ENCODE data around the gene LIFR.

The LIFR gene

DNA sequence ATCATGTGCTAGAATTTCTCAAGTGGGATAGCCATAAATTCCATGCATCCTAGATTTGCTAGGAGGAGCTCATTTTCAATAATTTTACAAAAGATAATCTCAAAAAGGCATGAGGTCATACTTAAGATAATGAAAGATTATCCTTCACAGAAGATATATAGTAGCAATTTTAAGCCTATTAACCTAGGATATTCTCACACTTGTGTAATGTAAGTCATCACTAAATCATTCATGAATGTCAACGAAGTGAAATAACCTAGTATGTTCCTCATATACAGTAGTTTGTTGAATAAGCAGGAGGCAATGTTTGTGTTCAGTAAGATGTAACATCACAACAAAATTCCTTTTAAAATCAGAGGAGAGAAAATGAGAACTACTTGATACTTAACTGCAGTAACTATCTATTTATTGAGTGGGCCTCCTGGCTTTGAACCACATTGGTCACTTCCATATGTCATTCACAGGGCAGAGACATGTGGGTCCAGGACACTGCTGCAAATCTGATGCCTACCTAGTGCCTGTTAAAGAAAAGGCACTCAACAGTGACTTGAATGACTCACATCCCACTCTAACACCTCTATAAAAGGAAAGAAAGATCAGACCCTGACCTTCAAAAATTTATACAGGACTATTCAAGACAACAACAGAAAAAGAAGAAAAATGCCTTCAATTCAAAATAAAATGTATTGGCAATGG lies 8.2 kb downstream of the LIFR start:
- DNase-seq (ENCODE audit: low read depth in 2 of 3, low spot score in 1 of 3): no peak

DNA sequence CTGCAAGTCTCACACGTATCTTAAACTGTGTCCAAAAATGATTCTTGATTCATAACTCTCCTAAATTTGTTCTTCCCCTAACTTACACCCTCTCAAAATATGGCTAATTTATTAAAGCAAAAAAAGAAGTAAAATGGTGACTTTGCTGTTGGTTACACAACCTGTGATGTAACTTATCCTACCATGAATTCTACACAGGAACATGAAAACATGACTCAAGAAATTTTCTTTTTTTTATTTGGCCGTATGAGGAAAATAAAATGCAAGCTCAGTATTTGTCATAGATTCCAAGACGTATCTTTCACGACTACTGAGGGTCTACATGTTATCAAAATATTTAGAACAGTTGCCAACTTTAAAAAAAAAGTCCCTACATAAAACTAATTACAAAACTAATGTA lies 9.2 kb downstream of the LIFR start:
- no peak for DNase-seq (ENCODE audit: low read depth in 2 of 3, low spot score in 1 of 3)

DNA sequence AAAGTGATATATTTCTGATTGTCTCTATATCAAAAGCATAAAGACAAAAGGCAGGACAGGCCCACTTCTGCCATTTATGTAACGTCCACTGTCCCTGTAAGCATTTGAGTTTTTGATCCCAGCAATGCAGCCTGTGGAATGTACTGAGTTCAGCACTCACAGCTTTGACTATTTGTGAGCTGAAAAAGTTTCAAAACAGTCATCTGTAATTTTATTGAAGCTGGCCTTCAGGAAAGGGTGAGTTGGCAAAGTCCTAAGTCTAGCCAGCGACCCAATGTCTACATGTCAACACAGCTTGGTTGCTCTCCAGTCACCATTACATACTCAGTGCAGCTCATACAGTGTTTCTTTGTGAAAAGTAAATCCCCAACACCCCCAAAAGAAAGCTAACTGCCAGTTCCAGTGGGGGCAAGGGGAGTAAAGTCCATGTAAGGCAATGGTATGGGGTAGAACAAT lies 9.7 kb downstream of the LIFR start:
- no peak for DNase-seq (ENCODE audit: low read depth in 2 of 3, low spot score in 1 of 3)

DNA sequence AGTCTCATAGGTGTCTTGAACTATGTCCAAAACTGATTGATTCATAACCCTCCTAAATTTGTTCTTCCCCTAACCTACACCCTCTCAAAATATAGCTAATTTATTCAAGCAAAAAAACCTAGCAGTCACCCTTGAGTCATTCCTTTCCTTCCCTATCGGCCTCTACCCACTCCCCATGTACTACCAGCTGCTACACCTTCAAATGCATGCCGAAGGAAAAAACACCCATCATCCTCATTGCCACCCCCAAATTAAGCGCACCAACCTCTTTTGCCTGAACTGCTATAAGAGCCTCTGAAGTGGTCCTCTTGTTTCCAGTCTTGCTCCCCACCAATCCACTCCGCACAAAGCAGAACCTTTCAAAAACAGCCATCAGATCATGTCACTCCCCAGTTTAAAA lies 12.6 kb downstream of the LIFR start:
- DNase-seq (ENCODE audit: low read depth in 2 of 3, low spot score in 1 of 3): no peak

DNA sequence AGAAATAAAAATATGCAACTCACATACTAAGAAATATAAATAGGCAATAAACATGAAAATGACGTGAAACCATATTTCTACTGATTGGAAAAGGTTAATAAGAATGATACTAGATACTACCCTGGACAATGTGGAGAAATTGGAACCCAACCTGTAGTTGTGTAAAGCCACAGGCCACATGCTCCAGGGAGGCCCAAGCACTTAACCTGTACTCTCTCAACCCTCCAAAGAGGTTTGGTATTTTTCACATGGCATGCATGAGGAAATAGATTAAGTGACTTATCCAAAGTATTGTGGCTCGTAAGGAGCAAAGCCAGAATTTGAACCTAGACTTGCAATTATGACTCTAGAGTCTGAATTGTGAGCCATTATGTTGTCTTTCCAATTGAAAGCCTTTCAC lies 13.4 kb downstream of the LIFR start:
- no peak for DNase-seq (ENCODE audit: low read depth in 2 of 3, low spot score in 1 of 3)

DNA sequence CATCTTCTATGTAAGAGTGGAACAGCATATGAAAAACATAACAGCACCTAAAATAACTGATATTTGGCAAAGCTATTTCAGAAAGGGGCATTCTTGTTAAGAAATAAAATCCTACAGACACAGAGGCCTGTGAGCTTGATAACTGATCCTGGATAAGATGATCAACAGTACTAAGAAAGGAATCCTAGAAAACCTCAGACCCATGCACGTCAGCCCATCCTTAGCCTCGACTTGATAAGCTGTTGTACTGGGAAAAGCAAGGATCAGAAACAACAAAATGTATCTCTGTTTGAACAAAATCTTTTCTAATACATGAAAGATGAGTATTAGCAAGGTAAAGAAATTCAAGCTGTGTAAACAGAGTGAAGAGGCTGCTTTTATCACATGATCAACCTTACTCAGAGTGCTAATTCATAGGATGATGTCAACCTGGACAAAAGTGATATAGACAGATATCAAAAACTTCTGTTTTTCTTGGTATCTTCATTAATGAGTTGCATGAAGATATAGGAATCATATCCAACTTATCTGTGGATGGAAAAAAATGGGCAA lies 15.2 kb downstream of the LIFR start:
- no peak for DNase-seq (ENCODE audit: low read depth in 2 of 3, low spot score in 1 of 3)

DNA sequence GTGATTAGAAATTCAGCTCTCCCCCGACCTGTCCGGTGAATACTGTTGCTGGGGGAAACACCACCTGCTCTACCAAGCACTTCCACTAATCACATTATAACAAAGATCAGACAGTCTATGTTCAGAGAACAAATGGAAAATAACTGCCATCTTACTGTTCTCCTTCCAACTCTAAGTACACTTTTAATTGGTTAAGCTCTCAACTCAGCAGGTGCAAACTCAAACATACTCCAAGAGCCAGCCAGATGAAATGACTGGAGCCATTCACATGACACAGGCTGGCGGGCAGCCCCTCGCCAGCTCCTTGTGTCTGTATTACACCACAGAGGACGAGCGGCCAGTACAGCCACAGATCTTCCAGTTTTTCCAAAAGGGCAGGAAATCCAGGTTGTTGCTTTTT lies 16.1 kb downstream of the LIFR start:
- DNase-seq (ENCODE audit: low read depth in 2 of 3, low spot score in 1 of 3): no peak

DNA sequence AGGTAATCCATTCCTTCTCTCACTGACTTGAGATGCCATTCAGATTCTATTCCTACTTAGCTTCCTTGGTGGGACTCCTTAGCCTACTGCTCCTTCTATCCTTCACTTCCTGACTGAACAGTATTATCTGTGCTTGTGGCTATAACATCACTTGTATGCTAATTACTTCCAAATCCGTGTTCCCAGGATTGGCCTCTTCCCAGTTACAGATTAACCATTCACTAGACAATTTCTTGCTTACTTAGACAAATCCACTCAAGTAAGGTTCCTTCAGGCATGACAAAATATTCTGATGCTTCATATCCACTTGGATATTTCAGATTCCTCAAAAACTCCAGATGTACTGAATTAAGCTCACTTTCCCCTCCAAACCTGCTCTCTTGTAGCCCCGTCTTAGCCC lies 18.3 kb downstream of the LIFR start:
- no peak for DNase-seq (ENCODE audit: low read depth in 2 of 3, low spot score in 1 of 3)

DNA sequence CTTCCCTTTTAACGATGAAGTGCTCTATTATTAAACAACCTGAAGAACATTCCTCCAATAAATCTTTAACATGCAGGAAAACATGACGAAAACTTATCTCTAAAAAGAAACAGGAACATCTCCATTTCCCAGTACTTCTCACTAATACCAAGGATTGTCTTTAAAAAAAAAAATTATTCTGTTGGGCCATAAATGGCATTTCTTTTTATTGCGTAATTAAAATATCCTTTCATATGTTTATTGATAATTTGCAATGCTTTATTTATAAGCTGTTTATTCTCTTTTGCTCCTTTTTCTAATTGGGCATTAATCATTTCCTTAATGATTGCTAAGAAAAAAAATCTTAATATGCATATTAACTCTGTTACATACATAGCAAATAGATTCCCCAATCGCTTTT lies 18.9 kb downstream of the LIFR start:
- no peak for DNase-seq (ENCODE audit: low read depth in 2 of 3, low spot score in 1 of 3)

DNA sequence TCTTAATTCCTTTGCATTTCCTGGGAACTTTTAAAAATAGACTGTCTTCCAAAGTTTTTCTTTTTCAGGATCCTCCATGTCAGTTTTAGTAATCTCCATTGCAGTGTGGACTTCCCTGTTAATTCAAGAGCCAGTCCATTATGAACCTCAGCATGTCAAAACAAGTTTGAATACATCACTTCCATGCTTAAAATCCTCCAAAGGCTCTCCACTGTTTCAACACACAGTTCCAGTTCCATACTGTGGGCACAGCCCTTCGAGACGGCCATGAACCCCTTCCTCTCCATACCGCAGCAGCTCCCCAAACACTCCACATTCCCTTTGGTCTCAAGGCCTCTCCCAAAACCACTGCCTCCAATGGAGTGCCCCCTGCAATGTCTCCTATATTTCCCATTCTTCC lies 19.5 kb downstream of the LIFR start:
- DNase-seq (ENCODE audit: low read depth in 2 of 3, low spot score in 1 of 3): no peak

DNA sequence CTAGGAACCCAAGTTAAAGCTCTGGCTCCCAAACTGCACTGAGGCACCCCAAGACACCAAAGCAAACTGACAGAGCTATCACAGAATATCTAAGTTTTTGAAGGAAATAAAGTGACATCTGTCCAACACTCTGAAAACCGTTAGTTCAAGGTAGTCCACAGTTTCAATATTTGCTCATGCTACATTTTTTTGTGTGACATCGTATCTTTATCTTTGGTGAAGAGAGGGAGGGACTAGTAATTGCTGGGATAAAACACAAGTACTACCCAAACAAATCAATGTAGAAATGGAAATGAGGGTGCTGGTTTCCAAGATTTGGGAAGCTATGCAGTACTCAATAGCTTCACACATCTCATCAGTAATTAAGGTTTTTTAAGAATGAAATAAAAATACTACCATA lies 20.6 kb downstream of the LIFR start:
- no peak for DNase-seq (ENCODE audit: low read depth in 2 of 3, low spot score in 1 of 3)

DNA sequence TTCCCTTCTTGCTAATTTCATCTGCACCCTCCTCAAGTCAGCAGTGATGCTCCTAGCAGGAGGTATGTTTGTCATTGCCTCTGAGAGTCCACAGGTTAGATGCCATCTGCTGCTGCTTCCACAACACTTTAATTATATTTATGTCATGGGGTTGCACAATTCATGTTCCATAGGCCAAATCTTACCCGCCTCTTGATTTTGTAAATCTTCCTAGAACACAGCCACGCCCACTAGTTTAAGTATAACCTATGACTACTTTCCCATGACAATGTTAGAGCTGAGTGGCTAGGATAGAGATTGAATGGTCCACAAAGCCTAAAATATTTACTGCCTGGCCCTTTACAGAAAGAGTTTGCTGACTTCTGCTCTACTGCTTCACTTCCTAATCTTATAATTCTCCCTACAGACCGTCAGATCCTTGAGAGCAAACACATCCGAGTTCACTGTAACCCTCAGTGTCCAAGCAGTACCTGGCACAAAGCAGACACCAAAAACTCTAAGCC lies 21.1 kb downstream of the LIFR start:
- DNase-seq (ENCODE audit: low read depth in 2 of 3, low spot score in 1 of 3): no peak

DNA sequence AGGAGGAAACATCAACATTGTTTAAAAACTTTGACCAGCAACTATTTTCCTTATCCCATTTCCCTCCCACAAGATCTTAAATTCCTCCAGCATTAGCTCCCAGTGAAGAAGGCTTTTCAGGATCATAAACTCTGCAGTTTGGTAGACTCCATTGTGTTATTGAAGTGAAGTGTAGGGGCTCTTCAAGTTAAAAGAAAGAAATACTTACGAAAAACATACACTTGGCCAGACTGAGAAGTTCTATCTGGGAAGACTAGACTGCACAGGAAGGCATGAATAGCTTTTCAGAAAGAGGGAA lies 22.3 kb downstream of the LIFR start:
- DNase-seq (ENCODE audit: low read depth in 2 of 3, low spot score in 1 of 3): no peak

DNA sequence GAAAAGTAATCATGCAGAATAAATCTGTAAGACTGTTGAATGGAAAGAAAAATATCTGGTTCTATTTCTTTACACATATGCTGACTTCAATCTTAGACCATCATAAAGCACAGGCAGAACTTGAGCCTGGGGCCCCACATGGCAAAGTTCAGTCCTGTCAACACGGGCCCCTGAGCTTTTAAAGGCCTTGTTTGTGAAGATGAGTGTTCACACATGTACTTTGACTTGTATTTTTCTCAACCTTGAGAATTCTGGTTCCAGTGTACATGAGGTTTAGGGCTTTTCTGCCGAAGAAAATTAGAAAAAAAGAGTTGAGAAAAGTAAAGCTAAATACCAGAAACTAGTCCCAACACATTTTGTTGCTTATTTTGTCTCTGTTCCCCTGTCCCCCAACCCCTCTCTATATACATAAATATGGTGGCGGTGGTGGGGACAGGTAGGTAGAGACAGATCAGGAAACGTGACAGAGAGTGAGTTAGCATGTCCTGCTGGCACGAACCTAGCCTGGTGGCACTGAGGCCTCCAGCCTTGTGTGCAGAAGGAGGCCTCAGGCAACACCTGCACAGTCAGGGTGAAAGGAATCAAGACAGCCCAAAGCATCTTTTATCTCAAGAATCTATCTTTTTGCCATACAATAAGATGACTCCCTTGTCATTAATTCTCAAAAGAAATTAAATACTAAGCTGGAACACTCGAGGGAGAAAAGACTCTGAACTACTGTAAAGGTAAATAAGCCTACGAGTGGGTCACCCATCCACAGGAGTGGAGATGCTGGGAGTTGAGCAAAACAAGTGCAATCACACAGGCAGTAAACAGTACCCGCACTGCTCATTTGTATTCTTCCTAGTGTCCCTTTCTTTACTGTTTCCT lies 22.9 kb downstream of the LIFR start:
- no peak for DNase-seq (ENCODE audit: low read depth in 2 of 3, low spot score in 1 of 3)

DNA sequence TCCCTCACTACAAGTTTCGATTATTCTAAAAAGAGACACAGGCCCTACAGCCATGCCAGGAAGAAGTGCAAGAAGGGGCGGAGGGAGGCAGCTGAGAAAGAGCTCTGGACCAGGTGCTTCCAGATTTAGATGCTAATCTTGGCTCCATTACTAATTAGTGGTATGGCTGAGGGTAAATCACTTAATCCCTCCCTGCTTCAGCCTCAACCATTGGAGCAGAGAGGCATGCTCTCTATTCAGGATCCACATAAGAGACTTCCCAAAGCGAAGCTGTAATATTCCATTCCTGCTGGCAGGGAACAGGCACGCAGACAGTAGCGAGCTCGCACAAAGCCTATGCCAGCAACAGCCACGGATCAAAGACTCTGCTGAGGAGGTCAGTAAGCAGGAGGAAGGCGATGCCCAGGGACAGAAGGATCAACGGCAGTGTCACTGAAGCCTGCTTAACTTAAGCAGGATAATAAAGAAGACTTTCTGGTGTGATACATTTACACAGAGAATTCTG lies 24.2 kb downstream of the LIFR start:
- DNase-seq (ENCODE audit: low read depth in 2 of 3, low spot score in 1 of 3): no peak

DNA sequence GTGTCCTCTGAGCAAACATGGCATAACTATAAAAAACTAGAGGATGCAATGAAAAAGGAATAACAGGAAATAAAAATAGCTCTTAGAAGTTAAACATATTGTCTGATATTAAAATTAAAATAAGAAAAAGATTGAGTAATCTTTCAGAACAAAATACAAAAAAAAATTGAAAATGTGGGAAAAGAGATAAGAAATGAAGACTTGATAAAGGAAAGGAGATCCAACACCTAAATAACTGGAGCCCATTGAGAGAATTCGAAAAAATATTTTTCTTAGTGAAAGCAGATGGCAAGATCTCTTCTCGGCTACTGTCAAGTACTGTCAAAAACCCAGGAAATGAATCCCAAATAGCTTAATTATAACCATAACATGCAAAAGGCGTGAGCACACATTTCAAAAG lies 24.9 kb downstream of the LIFR start:
- no peak for DNase-seq (ENCODE audit: low read depth in 2 of 3, low spot score in 1 of 3)

DNA sequence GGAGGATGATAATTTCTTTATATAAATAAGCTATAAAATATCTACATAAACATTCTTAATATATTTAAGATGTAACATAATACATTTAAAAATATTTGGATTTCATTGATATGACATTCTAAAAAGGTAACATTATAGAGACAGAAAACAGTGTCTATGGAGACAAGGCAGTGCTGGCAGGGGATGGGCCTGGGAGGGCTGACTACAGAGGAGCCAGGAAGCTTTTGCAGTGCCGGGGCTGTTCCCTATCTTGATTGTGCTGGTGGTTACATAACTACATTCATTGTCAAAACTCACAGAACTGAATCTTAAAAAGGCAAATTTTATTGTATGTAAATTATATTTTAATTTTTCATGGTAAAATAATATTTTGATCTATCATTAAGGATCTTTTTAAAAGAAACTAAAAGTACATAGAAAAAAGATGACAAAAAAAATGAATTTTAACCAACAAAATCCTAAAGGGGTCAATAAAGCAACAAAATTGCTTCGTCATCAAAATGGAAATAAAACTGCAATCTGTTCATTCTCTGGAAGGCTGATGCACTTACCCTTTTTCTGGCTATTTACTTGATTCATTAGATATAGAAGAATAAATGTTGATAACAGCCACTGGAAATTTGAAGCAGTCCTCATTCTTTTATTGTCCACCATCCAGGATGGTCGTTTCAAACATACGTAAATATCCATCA lies 26.3 kb downstream of the LIFR start:
- DNase-seq (ENCODE audit: low read depth in 2 of 3, low spot score in 1 of 3): no peak

DNA sequence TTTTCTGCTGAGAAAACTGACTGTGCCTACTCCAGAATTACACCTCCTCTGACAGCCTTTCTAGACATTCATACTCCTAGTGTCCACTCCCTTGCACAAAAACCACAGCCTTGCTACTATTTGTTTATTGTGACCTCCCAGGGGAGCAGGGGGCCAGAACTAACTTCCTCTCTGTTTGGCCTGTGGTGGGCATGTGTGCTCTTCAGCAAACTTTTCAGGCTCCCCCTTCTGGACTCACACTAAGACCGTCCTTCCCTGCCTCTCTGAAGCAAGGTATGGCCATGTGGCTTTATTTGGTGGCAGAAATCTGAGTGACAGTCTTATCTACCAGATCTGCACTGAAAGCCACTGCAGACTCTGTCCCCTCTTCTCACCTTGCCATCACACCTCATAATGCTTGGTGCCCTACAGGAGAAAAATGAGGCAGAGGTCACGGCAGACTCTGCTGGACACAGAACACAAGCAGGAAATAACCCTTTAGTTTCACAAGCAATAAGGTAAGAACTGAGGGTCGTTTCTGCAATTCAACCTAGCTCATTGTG lies 28.2 kb downstream of the LIFR start:
- DNase-seq (ENCODE audit: low read depth in 2 of 3, low spot score in 1 of 3): no peak

DNA sequence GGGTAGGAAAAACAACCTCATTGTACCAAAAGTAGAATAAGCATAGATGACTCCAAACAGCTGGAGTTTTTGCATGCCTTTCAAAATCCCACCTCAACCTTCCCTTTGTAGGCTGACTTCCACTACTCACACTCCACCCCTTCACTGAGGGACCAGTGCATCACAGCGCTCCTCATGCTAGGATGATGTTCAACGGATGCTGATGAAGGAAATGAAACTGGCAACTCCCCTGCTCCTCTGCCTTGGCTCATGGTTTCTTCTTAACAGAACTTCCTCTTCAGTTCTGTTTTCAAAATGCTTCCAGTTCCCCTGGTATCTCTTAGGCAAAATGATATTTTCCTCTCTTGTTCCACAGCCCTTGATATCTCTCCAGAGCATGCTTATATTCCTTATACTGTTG lies 29.0 kb downstream of the LIFR start:
- no peak for DNase-seq (ENCODE audit: low read depth in 2 of 3, low spot score in 1 of 3)

DNA sequence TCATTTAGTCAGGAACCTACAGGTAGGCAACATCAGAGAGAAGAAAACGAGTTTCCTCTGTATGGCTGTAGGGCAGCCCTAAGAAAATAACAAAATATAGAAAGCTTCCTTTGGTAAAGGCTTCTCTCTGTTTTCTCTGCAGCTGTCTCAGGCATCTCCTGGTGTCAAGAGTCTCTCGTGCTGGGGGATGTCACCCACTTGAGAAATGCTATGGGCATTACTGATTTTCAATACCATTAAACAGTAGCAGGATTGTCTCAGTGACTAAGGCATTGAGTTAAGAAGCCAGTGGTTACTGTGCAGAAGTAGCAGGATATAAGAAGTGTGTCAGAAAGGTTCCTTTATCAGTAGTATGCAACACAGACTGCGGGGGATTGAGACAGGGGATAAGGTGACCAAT lies 32.4 kb downstream of the LIFR start:
- DNase-seq (ENCODE audit: low read depth in 2 of 3, low spot score in 1 of 3): no peak

DNA sequence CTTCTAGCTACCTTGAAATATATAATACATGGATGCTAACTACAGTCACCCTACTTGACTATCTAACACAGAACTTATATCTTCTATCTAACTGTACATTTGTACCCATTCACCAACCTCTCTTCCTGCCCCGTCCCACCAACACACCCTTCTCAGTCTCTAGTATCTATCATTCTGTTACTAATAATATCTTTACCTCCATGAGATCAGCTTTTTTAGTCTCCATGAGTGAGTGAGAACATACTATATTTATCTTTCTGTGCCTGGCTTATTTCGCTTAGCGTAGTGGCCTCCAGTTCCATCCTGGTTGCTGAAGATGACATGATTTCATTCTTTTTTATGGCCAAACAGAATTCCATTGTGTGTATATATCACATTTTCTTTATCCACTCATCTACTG lies 37.0 kb downstream of the LIFR start:
- no peak for DNase-seq (ENCODE audit: low read depth in 2 of 3, low spot score in 1 of 3)

All from stimulated activated CD4-positive, alpha-beta T cell treated with anti-CD3 and anti-CD28 coated beads, Interleukin-12 subunit alpha, Interleukin-12 subunit beta, amount 100 ng/mL, for 48 hours (primary cell).